NCI-H524 (cell line): ENCODE results near the gene FADS3.
A peak's percentile ranks its signal among the peaks of the same experiment; 100 is the strongest.

ENCODE experiments used
- DNase-seq, 2 experiments: peaks; one replicate each; lab custom pipeline; 2025; lab: John Stamatoyannopoulos, UW

Gene FADS3

GRCh38 chr11:61891331-61892084 is at the start of gene FADS3:
Gene FADS3 (minus strand): TSS chr11:61891545. CDS start chr11:61891381, 164 bp downstream.
- peak; percentile 38 to 57 for DNase-seq

- no peak for DNase-seq
Observed at GRCh38 chr11:61940466-61940865, 49.1 kb upstream of the FADS3 start.

- no peak for DNase-seq
Observed at GRCh38 chr11:61935861-61936260, 44.5 kb upstream of the FADS3 start.

GRCh38 chr11:61930933-61931332 is 39.6 kb upstream of the FADS3 start:
- DNase-seq = no peak

- DNase-seq = no peak
Observed at GRCh38 chr11:61928606-61929005, 37.3 kb upstream of the FADS3 start.

GRCh38 chr11:61927501-61927900 is 36.2 kb upstream of the FADS3 start:
- DNase-seq = no peak

GRCh38 chr11:61926235-61926634 is 34.9 kb upstream of the FADS3 start:
- no peak for DNase-seq

GRCh38 chr11:61925736-61926135 is 34.4 kb upstream of the FADS3 start:
- no peak for DNase-seq

GRCh38 chr11:61924064-61924455 is 32.7 kb upstream of the FADS3 start:
- DNase-seq = no peak

GRCh38 chr11:61923166-61924063 is 32.1 kb upstream of the FADS3 start:
- DNase-seq = no peak

GRCh38 chr11:61922539-61922938 is 31.2 kb upstream of the FADS3 start:
- no peak for DNase-seq

- DNase-seq = no peak
Observed at GRCh38 chr11:61921446-61921845, 30.1 kb upstream of the FADS3 start.

GRCh38 chr11:61919705-61920631 is 28.6 kb upstream of the FADS3 start:
- DNase-seq = no peak

GRCh38 chr11:61918938-61919704 is 27.8 kb upstream of the FADS3 start:
- no peak for DNase-seq

- DNase-seq = no peak
Observed at GRCh38 chr11:61918251-61918937, 27.0 kb upstream of the FADS3 start.

- peak in 1 of 2 experiments; percentile 22 for DNase-seq
Observed at GRCh38 chr11:61917334-61918109, 26.2 kb upstream of the FADS3 start, which contains the start of gene RAB3IL1. Gene RAB3IL1 (minus strand): TSS chr11:61917566. CDS start chr11:61917367, 199 bp downstream.

- no peak for DNase-seq
Observed at GRCh38 chr11:61916737-61917333, 25.5 kb upstream of the FADS3 start.

- DNase-seq = no peak
Observed at GRCh38 chr11:61914471-61915171, 23.3 kb upstream of the FADS3 start.
